Natural killer cell (primary cell): ENCODE data around the gene HARS2. TPM values are rescaled to one million over a fixed set of nuclear protein-coding genes. Genes with fewer than 3 reads are reported as not detected.
"Not testable (repeated sequence)": the region's sequence is repeated elsewhere in the genome, so short reads cannot be mapped to it uniquely, and the experiment has no call there.

Experiments used
- ATAC-seq, 3 donors: fragments of 150-1000 bp in 2 of 3; fragments of 200-7000 bp in 1 of 3; cut with Tn5 transposase; 1 replicate in 1 of 3; 2 replicates in 2 of 3; pipeline ENCODE4 v1.10.0; 2021; ENCODE audit warnings: mild to moderate bottlenecking in 2 of 3, moderate library complexity in 2 of 3
- DNase-seq, 2 donors: peaks; one replicate each; pipeline versions ENCODE4 v3.0.0 to v3.0.0-alpha.2; 2013 to 2021; ENCODE audit warnings: mixed read lengths in 1 of 2
- H3K27ac ChIP-seq: one replicate; pipeline ENCODE4 v1.5.1; 2013; ENCODE audit warnings: mild to moderate bottlenecking, low read length
- H3K27me3 ChIP-seq: one replicate; pipeline ENCODE4 v1.6.1; 2013; ENCODE audit warnings: low read length; ENCODE audit not compliant: control insufficient read depth, insufficient read depth
- H3K36me3 ChIP-seq: one replicate; pipeline ENCODE4 v1.6.1; 2013; ENCODE audit warnings: low read length; ENCODE audit not compliant: control insufficient read depth, insufficient read depth
- H3K4me1 ChIP-seq: one replicate; pipeline ENCODE4 v1.6.1; 2013; ENCODE audit warnings: low read length; ENCODE audit not compliant: control insufficient read depth, insufficient read depth
- H3K4me3 ChIP-seq: one replicate; pipeline ENCODE4 v1.5.1; 2013; ENCODE audit warnings: low read length
- H3K9me3 ChIP-seq: one replicate; pipeline ENCODE4 v1.6.1; 2013; ENCODE audit warnings: low read length; ENCODE audit not compliant: control insufficient read depth, insufficient read depth
- H3K27ac Mint-ChIP-seq, 2 donors: one replicate each; pipeline ENCODE4 v1.8.0; 2022; ENCODE audit warnings: mild to moderate bottlenecking in 2 of 2, mixed read lengths in 2 of 2, moderate library complexity in 1 of 2
- H3K27me3 Mint-ChIP-seq, 2 donors: one replicate each; pipeline ENCODE4 v1.8.0; 2022; ENCODE audit warnings: low read depth in 2 of 2, mixed read lengths in 2 of 2
- H3K36me3 Mint-ChIP-seq: one replicate; pipeline ENCODE4 v1.8.0; 2022; ENCODE audit warnings: mixed read lengths
- H3K4me1 Mint-ChIP-seq, 2 donors: one replicate each; pipeline ENCODE4 v1.8.0; 2022; ENCODE audit warnings: mixed read lengths in 2 of 2
- H3K4me3 Mint-ChIP-seq: one replicate; pipeline ENCODE4 v1.8.0; 2022; ENCODE audit warnings: mild to moderate bottlenecking, moderate library complexity, mixed read lengths
- H3K9me3 Mint-ChIP-seq, 2 donors: one replicate each; pipeline ENCODE4 v1.8.0; 2022; ENCODE audit warnings: mixed read lengths in 2 of 2
- WGBS: methylation state at CpG from one replicate; pipeline ENCODE4 v1.1.7; 2013; ENCODE audit warnings: missing lambda C conversion rate; ENCODE audit not compliant: insufficient coverage; 5-methylcytosine and 5-hydroxymethylcytosine counted together
- intact Hi-C: fragments of 100-400 bp; cut with micrococcal nuclease; formaldehyde crosslinking; loops from one replicate; pipeline ENCODE4 v1.14.2; 2022
- total RNA-seq, 4 donors: library from RNA; stranded (reverse); fragments of 120-200 nt in 1 of 4; gene quantifications; one replicate each; pipeline versions ENCODE4 v1.2.3 to v1.2.4, GENCODE V29; 2013 to 2022
- TF ChIP-seq, protein P1 (sequence below): fragments of 200-600 bp; IDR thresholded peaks from one replicate; pipeline ENCODE4 v1.8.0; 2022; ENCODE audit warnings: antibody characterized with exemption

Gene HARS2
- total RNA-seq, 3 donors from 2014 or later (not counting 1 experiment from before 2014, with no cell fraction given), result 42.5 to 48.4 (median 45.6) TPM

DNA sequence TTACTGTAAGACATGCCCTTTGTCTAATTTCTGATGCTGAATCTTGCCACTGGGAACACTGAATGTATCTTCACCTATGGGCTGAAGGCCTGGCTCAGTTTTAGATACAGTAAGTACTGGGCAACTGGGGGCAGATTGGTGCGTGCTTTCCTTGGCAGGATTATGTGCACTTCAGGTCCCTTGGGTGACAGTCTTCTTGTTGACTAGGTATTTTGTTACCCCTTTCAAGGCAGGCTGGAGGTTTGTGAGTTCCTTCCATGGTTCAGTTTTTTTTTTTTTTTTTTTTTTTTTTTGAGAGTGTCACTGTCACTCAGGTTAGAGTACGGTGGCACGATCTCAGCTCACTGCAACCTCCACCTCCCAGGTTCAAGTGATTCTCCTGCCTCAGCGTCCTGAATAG lies 16.6 kb downstream of the HARS2 start:
- intact Hi-C loops, result no loop called here
- H3K9me3 Mint-ChIP-seq, result no peaks in the 10 kb centered on the region

DNA sequence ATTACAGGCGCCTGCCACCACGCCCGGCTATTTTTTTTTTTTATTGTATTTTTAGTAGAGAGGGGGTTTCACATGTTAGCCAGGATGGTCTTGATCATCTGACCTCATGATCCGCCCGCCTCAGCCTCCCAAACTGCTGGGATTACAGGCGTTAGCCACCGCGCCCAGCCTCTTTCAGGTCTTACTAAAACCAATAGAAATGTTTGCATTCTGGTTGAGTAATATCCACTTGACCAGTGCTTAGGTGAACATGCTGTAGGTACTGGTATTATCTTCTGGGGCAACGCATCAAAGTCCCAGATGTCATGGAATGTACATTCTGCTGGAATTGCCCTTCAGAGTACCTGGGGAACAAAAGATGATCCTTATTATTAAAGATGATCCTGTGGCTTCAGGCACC lies 17.5 kb downstream of the HARS2 start:
- Mint-ChIP-seq H3K36me3 (peaks cover 16% of the 10 kb centered on the region), H3K4me3 (peak overlapping the region; percentile 100), H3K27ac (peak overlapping the region; percentile 99 to 100), H3K27me3 (peaks cover 6 to 10% of the 10 kb centered on the region in 2 donors), H3K4me1 (peaks cover 13 to 26% of the 10 kb centered on the region in 2 donors)
- H3K9me3 ChIP-seq, H3K27ac ChIP-seq, DNase-seq, H3K9me3 Mint-ChIP-seq, H3K4me3 ChIP-seq, intact Hi-C loops, H3K27me3 ChIP-seq, ATAC-seq, H3K4me1 ChIP-seq: not testable (repeated sequence)
- H3K36me3 ChIP-seq, result peaks cover 30% of the 10 kb centered on the region
- 93% methylated on average over 9 of the region's 9 CpGs for WGBS

More for the DNA sequence above, 16.6 kb downstream of the HARS2 start:
- Mint-ChIP-seq H3K27ac (peak overlapping the region; percentile 10 to 59), H3K27me3 (peaks cover 6 to 10% of the 10 kb centered on the region in 2 donors), H3K4me3 (no peak overlapping the region), H3K4me1 (peaks cover 13 to 26% of the 10 kb centered on the region in 2 donors), H3K36me3 (peaks cover 19% of the 10 kb centered on the region)
- Histone ChIP-seq H3K36me3 (peaks cover 39% of the 10 kb centered on the region), H3K27me3 (no peaks in the 10 kb centered on the region), H3K4me1 (peaks cover 9% of the 10 kb centered on the region), H3K9me3 (no peaks in the 10 kb centered on the region), H3K27ac (no peak overlapping the region), H3K4me3 (no peak overlapping the region)
- TF ChIP-seq, protein P1, sequence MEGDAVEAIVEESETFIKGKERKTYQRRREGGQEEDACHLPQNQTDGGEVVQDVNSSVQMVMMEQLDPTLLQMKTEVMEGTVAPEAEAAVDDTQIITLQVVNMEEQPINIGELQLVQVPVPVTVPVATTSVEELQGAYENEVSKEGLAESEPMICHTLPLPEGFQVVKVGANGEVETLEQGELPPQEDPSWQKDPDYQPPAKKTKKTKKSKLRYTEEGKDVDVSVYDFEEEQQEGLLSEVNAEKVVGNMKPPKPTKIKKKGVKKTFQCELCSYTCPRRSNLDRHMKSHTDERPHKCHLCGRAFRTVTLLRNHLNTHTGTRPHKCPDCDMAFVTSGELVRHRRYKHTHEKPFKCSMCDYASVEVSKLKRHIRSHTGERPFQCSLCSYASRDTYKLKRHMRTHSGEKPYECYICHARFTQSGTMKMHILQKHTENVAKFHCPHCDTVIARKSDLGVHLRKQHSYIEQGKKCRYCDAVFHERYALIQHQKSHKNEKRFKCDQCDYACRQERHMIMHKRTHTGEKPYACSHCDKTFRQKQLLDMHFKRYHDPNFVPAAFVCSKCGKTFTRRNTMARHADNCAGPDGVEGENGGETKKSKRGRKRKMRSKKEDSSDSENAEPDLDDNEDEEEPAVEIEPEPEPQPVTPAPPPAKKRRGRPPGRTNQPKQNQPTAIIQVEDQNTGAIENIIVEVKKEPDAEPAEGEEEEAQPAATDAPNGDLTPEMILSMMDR, result no peak
- 100% methylated on average over 4 of the region's 4 CpGs for WGBS
- DNase-seq, result no peak
- no peak for ATAC-seq

DNA sequence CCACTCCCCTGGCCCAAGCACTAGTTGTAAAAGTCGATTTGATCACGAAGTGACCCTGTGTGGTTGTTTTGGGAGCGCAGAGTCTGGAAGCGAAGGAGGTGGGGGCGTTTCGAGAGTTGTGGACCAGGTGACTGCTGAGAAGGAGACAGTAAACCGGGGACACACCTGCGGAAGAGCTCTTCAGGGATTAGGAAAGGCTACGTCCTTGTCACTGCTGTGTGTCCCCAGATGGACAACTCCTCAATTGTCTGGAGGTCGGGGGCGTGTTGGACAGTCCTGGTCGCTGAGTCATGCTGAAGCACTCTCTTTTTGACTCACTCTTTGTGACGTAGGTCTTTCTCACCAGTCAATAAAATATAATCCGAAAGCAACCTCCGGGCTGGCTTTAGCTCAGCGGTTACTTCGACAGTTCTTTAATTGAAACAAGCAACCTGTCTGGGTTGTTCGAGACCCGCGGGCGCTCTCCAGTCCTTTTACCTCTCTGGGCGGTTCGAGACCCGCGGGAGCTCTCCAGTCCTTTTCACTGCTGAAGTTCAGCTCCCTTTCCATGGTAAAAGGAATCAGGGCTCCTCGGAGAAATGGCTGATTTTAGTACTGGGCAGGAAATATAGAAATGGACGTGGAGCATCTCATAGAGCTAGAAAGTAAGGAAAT lies 19.8 kb downstream of the HARS2 start:
- peaks cover 8% of the 10 kb centered on the region for H3K36me3 ChIP-seq
- no peaks in the 10 kb centered on the region for H3K9me3 ChIP-seq
- Mint-ChIP-seq H3K36me3 (peaks cover 10% of the 10 kb centered on the region), H3K27me3 (peaks cover 6 to 10% of the 10 kb centered on the region in 2 donors), H3K4me1 (peaks cover 13 to 26% of the 10 kb centered on the region in 2 donors), H3K27ac (peak overlapping the region; percentile 99 to 100), H3K4me3 (peak overlapping the region; percentile 100), H3K9me3 (no peaks in the 10 kb centered on the region)
- H3K27ac ChIP-seq, result peak overlapping the region; percentile 91
- TF ChIP-seq, protein P1, result no peak
- no peaks in the 10 kb centered on the region for H3K27me3 ChIP-seq
- H3K4me3 ChIP-seq, result peak overlapping the region; percentile 98
- DNase-seq (peak; percentile 77 to 95), ATAC-seq (peak; percentile 85 to 93 (median 86))
- 4% methylated on average over 26 of the region's 27 CpGs for WGBS
- H3K4me1 ChIP-seq, result peaks cover 9% of the 10 kb centered on the region
- intact Hi-C loops, result loop anchor here (1.0 to 2.0 kb wide), 3 partner anchors 11 to 310 kb away; partner anchors contain the start of genes ANKHD1, APBB3, SLC35A4 and ZMAT2

DNA sequence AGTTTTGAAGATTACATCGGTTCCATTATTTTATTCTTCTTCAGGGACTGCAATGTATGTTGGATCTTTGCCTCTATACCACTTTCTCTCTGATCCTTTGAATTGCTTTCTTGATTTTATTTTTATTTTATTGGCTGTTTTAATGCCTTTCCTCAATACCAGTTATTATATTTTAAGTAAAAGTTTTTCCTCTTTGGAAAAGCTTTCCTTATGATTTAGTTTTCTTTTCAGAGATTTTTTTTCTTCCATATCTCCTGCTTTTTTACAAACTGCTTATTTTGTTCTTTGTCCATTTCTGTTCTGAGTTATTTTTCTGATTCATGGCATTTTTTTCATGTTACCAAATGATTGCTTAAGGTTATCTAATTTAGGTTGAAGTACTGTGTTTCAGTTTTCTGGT lies 20.5 kb downstream of the HARS2 start:
- Mint-ChIP-seq H3K4me1 (peaks cover 13 to 26% of the 10 kb centered on the region in 2 donors), H3K27ac (peak overlapping the region; percentile 99 to 100), H3K36me3 (peaks cover 10% of the 10 kb centered on the region), H3K9me3 (no peaks in the 10 kb centered on the region), H3K27me3 (peaks cover 6 to 10% of the 10 kb centered on the region in 2 donors), H3K4me3 (peak overlapping the region; percentile 100)
- H3K27ac ChIP-seq, result peak overlapping the region; percentile 91
- H3K9me3 ChIP-seq, result no peaks in the 10 kb centered on the region
- TF ChIP-seq, protein P1, result no peak
- ATAC-seq (no peak), DNase-seq (no peak)
- H3K27me3 ChIP-seq, result no peaks in the 10 kb centered on the region
- intact Hi-C loops, result loop anchor here (1.0 to 2.0 kb wide), 3 partner anchors 11 to 310 kb away; partner anchors contain the start of genes ANKHD1, APBB3, SLC35A4 and ZMAT2
- peaks cover under 1% of the 10 kb centered on the region for H3K36me3 ChIP-seq
- no CpG with 5 or more reads among the region's 1 CpG for WGBS
- H3K4me3 ChIP-seq, result no peak overlapping the region
- peaks cover 9% of the 10 kb centered on the region for H3K4me1 ChIP-seq
